DMS114 treated with DMSO at 0.1 percent for 48 hours (cell line): ENCODE measurements around the gene XRN1.
"Not testable (repeated sequence)": the region's sequence is repeated elsewhere in the genome, so short reads cannot be mapped to it uniquely, and the experiment has no call there.

Experiments used
- DNase-seq: peaks from one replicate; lab custom pipeline; 2025; ENCODE audit not compliant: unreplicated experiment; lab: John Stamatoyannopoulos, UW

XRN1 gene, protein sequence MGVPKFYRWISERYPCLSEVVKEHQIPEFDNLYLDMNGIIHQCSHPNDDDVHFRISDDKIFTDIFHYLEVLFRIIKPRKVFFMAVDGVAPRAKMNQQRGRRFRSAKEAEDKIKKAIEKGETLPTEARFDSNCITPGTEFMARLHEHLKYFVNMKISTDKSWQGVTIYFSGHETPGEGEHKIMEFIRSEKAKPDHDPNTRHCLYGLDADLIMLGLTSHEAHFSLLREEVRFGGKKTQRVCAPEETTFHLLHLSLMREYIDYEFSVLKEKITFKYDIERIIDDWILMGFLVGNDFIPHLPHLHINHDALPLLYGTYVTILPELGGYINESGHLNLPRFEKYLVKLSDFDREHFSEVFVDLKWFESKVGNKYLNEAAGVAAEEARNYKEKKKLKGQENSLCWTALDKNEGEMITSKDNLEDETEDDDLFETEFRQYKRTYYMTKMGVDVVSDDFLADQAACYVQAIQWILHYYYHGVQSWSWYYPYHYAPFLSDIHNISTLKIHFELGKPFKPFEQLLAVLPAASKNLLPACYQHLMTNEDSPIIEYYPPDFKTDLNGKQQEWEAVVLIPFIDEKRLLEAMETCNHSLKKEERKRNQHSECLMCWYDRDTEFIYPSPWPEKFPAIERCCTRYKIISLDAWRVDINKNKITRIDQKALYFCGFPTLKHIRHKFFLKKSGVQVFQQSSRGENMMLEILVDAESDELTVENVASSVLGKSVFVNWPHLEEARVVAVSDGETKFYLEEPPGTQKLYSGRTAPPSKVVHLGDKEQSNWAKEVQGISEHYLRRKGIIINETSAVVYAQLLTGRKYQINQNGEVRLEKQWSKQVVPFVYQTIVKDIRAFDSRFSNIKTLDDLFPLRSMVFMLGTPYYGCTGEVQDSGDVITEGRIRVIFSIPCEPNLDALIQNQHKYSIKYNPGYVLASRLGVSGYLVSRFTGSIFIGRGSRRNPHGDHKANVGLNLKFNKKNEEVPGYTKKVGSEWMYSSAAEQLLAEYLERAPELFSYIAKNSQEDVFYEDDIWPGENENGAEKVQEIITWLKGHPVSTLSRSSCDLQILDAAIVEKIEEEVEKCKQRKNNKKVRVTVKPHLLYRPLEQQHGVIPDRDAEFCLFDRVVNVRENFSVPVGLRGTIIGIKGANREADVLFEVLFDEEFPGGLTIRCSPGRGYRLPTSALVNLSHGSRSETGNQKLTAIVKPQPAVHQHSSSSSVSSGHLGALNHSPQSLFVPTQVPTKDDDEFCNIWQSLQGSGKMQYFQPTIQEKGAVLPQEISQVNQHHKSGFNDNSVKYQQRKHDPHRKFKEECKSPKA (N-terminal part only)

DNA sequence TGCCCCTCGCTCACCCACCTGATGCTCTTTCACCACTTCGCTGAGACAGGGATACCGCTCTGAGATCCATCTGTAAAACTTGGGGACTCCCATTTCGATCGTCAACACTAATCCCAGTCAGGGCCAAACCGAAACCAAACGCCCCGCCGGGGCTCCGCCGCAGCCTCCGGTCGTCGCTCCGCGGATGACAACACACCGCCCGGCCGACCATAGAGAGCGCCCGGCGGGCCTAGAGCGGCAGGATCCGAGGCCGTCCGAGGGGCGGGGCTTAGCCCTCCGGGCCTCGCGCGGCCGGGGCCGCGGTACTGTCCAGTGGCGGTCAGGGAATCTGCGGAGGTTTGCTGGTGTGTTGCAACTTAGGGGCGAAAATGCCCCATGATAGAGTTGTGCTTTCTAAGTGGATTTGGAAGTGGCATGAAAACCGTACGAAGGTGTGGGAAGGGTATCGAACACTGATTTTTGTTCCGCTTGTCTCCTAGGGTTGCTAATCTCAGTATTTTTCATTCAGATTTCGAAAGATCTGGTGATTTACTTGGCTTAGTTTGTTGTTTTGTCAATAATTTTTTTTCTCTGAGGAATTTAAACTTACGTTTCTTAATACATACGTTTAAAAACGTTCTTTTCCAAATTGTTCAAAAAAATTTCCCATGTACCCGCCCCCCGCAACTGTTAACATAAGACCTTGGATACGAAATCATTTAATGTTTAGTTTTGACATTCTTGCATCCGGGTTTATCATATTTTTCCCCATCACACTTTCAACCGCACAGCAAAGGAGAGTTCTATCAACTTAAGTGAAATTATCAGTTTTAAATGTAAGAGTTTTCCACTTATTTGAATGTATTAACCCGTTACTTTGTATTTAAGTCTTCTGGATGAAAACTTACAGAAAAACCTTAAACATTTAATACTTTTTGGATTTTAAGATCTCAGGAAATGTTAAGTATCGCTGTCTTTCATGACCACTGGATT, at the start of gene XRN1:
TSS of gene XRN1 (minus strand) at position 186 of the 972 bp plus-strand sequence. CDS start at position 93, 93 bp downstream.
- peak; percentile 86 for DNase-seq

DNA sequence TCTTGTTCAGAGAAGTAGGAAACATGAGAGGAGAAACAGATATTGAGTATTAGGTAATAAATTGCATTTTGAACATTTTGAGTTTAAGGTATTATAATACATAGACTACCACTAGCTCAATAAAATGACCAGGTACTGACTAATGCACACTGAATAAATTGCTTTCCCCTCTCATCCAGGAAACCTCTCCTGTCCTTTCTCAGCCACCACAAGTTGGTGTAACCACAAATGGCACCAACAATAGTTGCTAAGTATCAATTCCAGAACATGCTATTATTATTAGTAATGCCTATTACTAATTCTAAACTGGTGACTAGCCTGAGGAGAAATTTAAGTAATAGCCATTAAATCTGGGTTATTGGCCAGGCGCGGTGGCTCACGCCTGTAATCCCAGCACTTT, 47.3 kb upstream of the XRN1 start:
- DNase-seq: no peak

DNA sequence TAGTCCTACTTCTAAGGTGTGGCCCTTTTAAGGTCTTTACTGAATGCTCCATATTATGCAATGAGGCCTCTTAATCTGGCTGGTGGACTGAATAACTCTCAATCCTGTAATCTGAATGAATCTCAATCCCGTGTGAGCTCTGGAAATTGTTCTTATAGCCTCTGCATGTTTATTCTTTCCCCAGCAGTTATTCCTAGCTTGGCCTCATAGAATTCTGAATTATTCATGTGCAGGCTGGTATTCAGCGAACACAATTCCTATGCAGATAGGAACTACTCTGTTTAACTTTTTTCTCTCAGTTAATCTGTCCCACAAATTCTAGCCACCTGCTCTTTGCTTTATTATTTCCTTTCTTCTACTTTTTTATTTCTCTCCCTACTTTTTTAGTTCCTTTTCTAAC, 44.3 kb upstream of the XRN1 start:
- no peak for DNase-seq

DNA sequence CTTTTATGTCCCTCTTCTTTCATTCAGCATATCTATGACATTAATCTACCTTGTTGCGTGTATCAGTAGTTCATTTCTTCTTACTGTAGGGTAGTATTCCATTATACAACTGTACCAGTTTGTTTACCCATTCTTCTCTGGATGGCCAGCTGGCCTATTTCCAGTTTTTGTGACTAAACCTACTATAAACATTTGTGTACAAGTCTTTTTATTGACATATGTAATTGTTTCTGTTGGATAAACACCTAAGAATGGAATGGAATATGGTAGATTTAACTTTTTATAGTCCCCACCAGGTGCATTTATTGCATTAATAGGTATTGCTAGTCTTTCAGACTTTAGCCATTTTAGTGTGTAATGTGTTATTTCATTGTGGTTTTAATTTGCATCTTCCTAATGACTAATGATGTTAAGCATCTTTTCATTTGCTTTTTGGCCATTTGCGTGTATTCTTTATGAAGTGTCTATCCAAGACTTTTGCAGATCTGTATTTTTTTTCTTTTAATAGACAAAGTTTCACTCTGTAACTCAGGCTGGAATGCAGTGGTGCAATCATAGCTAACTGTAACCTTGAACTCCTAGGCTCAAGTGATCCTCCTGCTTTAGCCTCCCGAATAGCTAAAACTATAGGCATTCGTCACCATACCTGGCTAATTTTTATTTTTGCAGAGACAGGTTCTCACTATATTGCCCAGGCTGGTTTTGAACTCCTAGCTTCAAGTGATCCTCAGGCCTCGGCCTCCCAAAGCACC, 41.9 kb upstream of the XRN1 start:
- no peak for DNase-seq

DNA sequence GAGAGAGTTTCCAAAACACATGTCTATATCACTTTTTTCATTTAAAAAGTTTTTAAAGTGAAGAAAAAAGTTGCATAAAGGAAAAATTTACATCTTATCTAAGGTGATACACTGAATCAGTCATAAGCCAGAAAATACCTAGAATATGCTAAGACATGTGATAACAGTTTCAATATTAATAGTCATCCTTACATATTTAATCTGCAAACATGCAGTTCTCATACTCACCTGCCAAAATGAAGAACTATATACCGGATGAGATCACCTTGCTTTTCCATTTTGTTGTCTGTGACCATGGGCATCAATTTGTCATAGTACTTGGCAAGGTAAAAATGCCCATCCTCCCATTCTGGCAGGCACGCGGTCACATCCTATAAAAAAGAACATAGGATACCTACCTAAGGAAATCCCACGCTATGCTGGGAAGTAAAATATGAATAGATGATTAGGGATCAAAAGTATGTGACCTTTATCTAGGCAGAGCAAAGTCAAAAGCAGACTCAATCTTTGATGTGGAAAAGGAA, 37.1 kb upstream of the XRN1 start:
- DNase-seq: no peak

DNA sequence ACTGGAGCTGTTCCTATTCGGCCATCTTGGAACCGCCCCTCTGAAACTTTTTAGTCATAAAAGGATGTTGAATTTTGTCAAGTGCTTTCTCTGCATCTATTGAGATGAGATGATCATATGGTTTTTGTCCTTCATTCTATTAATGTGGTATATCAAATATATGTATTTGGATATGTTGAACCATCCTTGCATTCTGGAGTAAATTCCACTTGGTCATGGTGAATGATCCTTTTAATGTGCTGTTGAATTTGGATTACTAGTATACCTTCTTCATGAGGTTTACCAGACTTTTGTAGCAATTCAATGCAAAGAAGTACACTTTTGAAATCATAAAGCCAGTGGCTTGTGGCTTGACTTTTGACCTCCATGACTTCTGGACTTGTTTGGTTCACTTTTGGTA, 33.4 kb upstream of the XRN1 start:
- no peak for DNase-seq

DNA sequence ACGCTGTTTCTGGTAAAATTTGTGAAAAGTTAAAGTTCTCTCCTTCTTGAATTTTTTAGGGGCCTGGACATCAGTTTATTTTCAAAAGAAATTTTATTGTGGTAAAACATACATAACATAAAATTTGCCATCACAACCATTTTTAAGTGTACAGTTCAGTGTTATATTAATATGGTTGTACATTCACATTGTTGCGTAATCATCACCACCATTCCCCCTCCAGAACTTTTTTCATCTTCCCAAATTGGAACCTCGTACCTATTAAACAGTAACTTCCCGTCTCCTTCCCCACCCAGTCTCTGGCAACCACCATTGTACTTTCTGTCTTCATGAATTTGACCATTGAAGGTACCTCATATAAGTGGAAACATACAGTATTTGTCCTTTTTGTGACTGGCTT, 23.0 kb upstream of the XRN1 start:
- no peak for DNase-seq

DNA sequence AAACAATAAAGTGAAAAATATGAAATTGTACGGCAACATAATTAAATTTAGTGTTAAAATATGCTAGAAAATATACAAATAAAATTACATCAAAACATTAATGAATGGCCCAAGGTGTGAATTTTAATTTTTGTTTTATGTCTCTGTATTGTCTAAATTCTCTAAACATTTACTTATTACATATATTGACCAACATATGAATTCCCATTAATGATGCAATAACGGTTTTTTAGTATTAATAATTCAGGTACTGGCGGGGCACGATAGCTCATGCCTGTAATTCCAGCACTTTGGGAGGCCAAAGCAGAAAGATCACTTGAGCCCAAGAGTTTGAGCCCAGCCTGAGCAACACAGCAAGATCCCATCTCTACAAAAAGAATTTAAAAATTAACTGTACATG, 20.6 kb upstream of the XRN1 start:
- DNase-seq: no peak

DNA sequence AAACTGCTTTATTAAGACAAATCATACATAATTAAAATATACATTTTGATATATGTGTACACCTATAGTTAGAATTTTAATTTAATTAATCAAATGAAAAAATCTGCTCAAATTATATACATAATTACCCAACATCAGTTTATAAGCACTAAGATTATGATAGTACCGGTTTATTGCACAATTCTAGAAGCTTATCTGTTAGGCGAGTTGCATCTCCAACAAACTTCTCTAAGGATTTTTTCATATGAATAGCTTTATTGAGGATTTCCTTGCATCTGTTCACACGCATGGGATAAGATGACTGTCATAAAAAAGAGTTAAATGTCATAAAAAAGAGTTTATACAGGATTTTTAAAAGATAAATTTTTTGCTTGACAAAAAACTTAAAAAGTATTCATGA, 19.9 kb upstream of the XRN1 start:
- DNase-seq: no peak

DNA sequence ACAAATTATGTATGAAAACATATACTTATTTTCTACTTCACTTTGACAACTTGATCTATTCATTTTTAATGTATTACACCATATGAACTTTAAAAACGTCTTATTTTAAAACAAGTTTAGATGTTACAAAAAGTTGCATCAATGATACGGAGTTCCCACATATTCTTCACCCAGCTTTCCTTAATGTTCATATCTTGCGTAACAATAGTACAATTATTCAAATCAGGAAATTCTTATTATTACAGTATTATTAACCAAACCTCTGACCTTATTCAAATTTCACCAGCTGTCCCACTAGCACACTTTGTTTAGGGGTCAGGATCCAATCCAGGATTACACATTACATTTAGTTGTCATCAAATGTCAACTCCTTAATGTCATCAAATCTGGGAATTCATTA, 12.9 kb upstream of the XRN1 start:
- DNase-seq: no peak

DNA sequence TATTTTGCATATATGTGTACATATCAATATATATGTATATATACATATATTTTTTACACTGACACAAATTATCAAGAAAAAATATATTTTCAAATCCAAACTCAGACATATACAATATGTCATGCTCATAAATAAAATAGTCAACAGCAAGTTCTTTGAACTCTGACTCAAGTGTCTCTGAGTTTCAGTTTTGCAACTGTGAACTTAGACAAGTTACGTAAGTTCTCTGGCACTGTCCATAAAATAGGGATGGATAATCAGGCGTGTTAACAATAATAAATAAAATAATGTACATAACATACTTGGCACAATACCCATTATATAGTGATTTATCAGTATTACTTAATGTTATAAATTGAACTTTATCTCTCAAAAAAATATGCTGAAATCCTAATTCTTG, 12.1 kb upstream of the XRN1 start:
- DNase-seq: no peak

DNA sequence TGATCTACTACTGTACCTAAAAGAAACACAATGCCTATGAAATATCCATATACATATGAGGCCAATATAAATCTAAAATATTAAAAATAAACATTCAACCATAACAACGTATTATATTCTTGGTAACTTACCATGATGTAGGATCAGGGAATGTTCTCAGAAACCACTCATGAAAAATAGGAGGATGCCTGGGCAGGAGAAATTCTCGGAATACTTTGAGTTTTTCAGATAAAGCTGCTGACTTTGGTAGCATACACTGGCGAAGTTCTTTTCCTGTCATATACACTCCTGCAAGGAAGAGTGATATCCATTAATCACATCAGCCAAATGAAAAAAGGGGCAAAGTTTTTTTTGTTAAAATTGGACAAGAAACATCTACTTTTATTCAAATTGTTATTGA, 11.3 kb upstream of the XRN1 start:
- no peak for DNase-seq

DNA sequence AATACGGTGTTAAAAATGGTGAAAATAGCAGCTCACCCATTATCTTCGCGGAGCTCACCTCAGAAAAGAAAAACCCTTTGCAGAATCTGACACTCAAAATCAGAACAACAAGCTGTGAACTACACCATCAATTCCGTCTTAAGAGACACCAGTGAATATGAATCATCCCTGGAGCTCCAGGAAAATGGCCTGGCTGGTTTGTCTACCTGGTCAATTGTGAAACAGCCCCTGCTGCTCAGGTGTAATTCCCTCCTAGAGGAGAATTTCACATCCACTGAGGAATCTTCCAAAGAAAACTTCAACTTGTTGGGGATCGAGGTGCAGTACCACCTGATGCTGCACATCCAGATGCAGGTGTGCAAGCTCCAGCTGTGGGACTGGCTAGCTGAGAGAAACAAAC, 3.0 kb upstream of the XRN1 start:
- no peak for DNase-seq

DNA sequence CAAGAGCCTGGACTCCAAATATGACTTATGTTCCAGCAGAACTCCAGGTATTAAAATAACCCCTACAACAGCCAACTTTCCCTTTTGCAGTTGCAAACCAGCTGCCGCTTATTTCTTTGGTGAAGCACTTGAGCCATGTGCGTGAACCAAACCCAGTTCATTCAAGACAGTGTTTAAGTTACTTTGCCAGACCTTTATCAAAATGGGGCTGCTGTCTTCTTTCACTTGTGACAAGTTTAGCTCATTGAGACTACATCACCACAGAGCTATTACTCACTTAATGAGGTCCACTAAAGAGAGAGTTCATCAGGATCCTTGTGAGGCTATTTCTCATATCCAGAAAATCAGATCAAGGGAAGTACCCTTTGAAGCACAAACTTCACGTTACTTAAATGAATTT, 2.4 kb upstream of the XRN1 start:
- no peak for DNase-seq

DNA sequence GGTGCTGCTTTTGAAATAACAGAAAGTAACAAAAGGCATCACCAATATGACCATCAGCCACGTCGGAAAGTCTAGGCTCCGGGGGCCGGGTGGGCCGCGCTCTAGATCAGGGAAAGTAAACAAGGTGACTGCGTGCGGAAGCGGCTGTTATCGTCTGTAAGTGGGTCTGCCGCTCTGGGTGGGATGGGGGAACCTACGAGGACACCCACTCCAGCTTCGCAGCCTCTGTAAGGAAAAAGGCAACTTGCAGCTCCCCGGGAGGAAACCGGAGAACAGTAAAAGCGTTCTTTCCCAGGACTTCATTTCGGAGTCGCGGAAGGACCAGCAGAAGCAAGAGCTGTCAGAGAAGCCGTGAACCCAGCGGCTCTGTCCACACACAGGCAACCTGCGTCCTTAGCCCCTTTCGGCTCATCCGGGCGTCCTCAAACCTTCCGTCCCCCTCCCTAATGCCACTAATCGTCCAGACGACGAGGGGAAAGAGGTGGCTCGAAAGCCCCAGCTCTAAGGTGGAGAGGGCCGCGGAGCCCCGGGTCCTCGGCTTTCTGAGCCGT, 461 bp downstream of the XRN1 start:
- DNase-seq: peak; percentile 34

DNA sequence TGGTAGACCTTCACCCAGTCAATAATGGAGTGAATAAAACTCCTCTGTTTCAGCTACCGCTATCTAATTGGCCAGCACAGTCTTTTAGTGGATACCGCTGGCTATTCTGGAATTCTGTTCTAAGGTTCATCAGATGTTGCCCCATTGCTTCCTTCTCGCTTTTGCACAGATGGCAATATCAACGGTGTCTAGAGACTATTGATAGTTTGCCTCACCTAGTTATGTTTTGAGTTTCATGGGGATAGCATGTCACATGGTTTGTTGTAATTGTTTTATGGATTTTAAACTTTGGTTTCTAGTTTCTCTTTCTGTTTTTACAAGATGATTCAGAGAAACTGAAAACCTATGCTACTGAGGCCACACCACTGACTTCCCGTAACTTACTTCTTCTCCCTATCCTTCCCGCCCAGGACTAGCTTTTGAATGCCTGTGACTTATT, 2.0 kb downstream of the XRN1 start:
- no peak for DNase-seq

DNA sequence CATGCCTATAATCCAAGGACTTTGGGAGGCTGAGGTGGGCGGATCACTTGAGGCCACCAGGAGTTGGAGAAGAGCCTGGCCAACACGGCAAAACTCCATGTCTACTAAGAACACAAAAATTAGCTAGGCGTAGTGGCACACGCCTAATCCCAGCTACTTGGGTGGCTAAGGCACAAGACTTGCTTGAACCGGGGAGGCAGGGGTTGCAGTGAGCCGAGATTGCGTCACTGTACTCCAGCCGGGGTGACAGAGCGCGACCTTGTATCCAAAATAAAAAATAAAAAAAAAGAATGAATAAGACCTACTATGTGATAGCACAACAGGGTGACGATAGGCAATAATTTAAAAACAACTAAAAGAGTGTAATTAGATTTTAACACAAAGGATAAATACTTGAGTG, 3.5 kb downstream of the XRN1 start:
- no peak for DNase-seq

DNA sequence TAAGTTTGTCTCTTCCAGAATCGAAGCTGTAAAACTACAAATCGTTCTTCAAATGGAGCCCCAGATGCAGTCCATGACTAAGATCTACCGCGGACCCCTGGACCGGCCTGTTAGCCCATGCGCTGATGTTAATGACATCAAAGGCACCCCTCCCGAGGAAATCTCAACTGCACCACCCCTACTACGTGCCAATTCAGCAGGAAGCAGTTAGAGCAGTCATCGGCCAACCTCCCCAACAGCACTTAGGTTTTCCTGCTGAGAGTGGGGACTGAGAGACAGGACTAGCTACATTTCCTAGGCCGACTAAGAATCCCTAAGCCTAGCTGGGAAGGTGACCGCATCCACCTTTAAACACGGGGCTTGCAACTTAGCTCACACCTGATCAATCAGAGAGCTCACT, 4.8 kb downstream of the XRN1 start:
- DNase-seq: not testable (repeated sequence)
